Measurements from ENCODE around the gene EGFL7. TPM values are rescaled to one million over a fixed set of nuclear protein-coding genes. Genes with fewer than 3 reads are reported as not detected.

Gene EGFL7
- total and polyA plus RNA-seq, 10 of the 15 experiments (the other 5 are each of a cell fraction or from before 2014, with no cell fraction given): 0.06 to 0.46 (median 0.19) TPM; not detected in 5

- ChIA-PET RAD21 (ENCODE audit: unreplicated experiment) (no interaction called here), POLR2A (no interaction called here), CTCF (no interaction called here), SMC1A (ENCODE audit: uncharacterized antibody, unreplicated experiment) (no interaction called here)
- Histone ChIP-seq H3K4me2 (ENCODE audit: control insufficient read depth, insufficient read depth) (no peak overlapping the region), H3K9me3 (replicated peaks; ENCODE audit: control insufficient read depth, insufficient read depth, low read length) (no peaks in the 10 kb centered on the region), H3K9ac (ENCODE audit: control insufficient read depth, insufficient read depth, low read length) (no peak overlapping the region), H3K4me3 (no peak overlapping the region), H3K4me1 (ENCODE audit: control insufficient read depth, insufficient read depth, low read length) (peaks cover 22% of the 10 kb centered on the region), H3K36me3 (ENCODE audit: control insufficient read depth in 2 of 2, insufficient read depth in 2 of 2, low read length in 1 of 2) (no peaks in the 10 kb centered on the region), H3K27ac (ENCODE audit: control insufficient read depth, insufficient read depth) (no peak overlapping the region), H4K20me1 (ENCODE audit: control insufficient read depth, insufficient read depth) (no peaks in the 10 kb centered on the region), H3K79me2 (ENCODE audit: control insufficient read depth, insufficient read depth, low read length) (no peaks in the 10 kb centered on the region), H2AFZ (ENCODE audit: control insufficient read depth, low read depth, low read length) (no peak overlapping the region), H3K27me3 (replicated peaks in 1 of 2; ENCODE audit: control insufficient read depth in 2 of 2, insufficient read depth in 2 of 2, low read length in 1 of 2) (no peaks in the 10 kb centered on the region)
- peak; percentile 23; the same call in 1 of the 3 replicates for ATAC-seq
- intact Hi-C loops (cut with micrococcal nuclease; ENCODE audit: unreplicated experiment): no loop called here
- TF ChIP-seq ZBTB11 (CRISPR knock-in tag; IDR thresholded peaks at IDR 0.05) (no peak), DPF2 (IDR thresholded peaks at IDR 0.05) (peak; percentile 88; the same call in 1 of the 2 replicates)
- no TSS peak for BruUV-seq (replicated peaks)
- in situ Hi-C loops (cut with MboI): no loop called here
- no peak for FAIRE-seq
- DNase-seq (ENCODE audit: low read depth, low spot score): no peak
- WGBS (ENCODE audit: insufficient coverage, insufficient replicate concordance, low lambda C conversion rate, missing lambda C conversion rate): 22% methylated on average over 17 of the region's 17 CpGs
Measured at GRCh38 chr9:136615631-136616306, 46.9 kb upstream of the EGFL7 start.

GRCh38 chr9:136616307-136616635, 46.4 kb upstream of the EGFL7 start:
- H4K20me1 ChIP-seq (ENCODE audit: control insufficient read depth, insufficient read depth): no peaks in the 10 kb centered on the region
- no peak overlapping the region for H2AFZ ChIP-seq (ENCODE audit: control insufficient read depth, low read depth, low read length)
- no peak overlapping the region for H3K9ac ChIP-seq (ENCODE audit: control insufficient read depth, insufficient read depth, low read length)
- no peaks in the 10 kb centered on the region for H3K27me3 ChIP-seq (replicated peaks in 1 of 2; ENCODE audit: control insufficient read depth in 2 of 2, insufficient read depth in 2 of 2, low read length in 1 of 2)
- ChIA-PET SMC1A (ENCODE audit: uncharacterized antibody, unreplicated experiment) (no interaction called here), POLR2A (no interaction called here), CTCF (no interaction called here), RAD21 (ENCODE audit: unreplicated experiment) (no interaction called here)
- no peak overlapping the region for H3K4me3 ChIP-seq
- peaks cover 22% of the 10 kb centered on the region for H3K4me1 ChIP-seq (ENCODE audit: control insufficient read depth, insufficient read depth, low read length)
- H3K4me2 ChIP-seq (ENCODE audit: control insufficient read depth, insufficient read depth): no peak overlapping the region
- WGBS (ENCODE audit: insufficient coverage, insufficient replicate concordance, low lambda C conversion rate, missing lambda C conversion rate): 39% methylated on average over 12 of the region's 12 CpGs
- DNase-seq (ENCODE audit: low read depth, low spot score) (no peak), FAIRE-seq (no peak), ATAC-seq (no peak)
- H3K79me2 ChIP-seq (ENCODE audit: control insufficient read depth, insufficient read depth, low read length): no peaks in the 10 kb centered on the region
- in situ Hi-C loops (cut with MboI): no loop called here
- BruUV-seq (replicated peaks): no TSS peak
- no peak for TF ChIP-seq CREB1 (IDR thresholded peaks at IDR 0.05; ENCODE audit: low read depth)
- no peak for TF ChIP-seq ZNF592 (IDR thresholded peaks at IDR 0.05)
- no peak for TF ChIP-seq JUND (IDR thresholded peaks at IDR 0.05; ENCODE audit: low read depth, low read length)
- no peak for TF ChIP-seq IRF3 (IDR thresholded peaks at IDR 0.05)
- intact Hi-C loops (cut with micrococcal nuclease; ENCODE audit: unreplicated experiment): no loop called here
- no peak overlapping the region for H3K27ac ChIP-seq (ENCODE audit: control insufficient read depth, insufficient read depth)
- H3K9me3 ChIP-seq (replicated peaks; ENCODE audit: control insufficient read depth, insufficient read depth, low read length): no peaks in the 10 kb centered on the region
- no peaks in the 10 kb centered on the region for H3K36me3 ChIP-seq (ENCODE audit: control insufficient read depth in 2 of 2, insufficient read depth in 2 of 2, low read length in 1 of 2)

Data from GM12878 (cell line).